Measurements from ENCODE around the gene KRT1.

DNA sequence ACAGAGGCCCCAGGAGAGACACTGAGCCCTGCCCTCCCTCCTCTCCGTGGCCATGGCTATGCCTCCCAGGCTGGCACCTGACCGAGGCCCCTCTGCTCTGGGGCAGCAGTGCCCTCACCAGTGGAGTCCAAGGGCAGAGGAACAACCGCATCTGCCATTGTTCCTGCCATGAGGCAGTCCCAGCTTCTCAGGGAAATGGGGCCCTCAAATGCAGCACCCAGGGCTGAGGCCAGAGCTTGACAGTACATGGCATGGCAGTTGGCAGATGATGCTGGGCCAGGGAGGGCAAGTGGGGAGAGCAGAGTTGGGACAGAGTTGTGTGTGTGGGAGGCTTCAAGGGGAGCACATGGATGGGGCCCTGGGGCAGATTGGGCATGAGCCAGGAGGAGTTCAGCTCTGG lies 44.2 kb upstream of the KRT1 start:
- no peak for TF ChIP-seq POLR2A (IDR thresholded peaks at IDR 0.05; ENCODE audit: low read length)
- TF ChIP-seq, protein P1, sequence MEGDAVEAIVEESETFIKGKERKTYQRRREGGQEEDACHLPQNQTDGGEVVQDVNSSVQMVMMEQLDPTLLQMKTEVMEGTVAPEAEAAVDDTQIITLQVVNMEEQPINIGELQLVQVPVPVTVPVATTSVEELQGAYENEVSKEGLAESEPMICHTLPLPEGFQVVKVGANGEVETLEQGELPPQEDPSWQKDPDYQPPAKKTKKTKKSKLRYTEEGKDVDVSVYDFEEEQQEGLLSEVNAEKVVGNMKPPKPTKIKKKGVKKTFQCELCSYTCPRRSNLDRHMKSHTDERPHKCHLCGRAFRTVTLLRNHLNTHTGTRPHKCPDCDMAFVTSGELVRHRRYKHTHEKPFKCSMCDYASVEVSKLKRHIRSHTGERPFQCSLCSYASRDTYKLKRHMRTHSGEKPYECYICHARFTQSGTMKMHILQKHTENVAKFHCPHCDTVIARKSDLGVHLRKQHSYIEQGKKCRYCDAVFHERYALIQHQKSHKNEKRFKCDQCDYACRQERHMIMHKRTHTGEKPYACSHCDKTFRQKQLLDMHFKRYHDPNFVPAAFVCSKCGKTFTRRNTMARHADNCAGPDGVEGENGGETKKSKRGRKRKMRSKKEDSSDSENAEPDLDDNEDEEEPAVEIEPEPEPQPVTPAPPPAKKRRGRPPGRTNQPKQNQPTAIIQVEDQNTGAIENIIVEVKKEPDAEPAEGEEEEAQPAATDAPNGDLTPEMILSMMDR (IDR thresholded peaks at IDR 0.05): no peak
- TF ChIP-seq CBX8 (IDR thresholded peaks at IDR 0.05): no peak
- no peak for TF ChIP-seq ZFP36 (IDR thresholded peaks at IDR 0.05; ENCODE audit: borderline replicate concordance, partially characterized antibody)
- TF ChIP-seq, protein P2, sequence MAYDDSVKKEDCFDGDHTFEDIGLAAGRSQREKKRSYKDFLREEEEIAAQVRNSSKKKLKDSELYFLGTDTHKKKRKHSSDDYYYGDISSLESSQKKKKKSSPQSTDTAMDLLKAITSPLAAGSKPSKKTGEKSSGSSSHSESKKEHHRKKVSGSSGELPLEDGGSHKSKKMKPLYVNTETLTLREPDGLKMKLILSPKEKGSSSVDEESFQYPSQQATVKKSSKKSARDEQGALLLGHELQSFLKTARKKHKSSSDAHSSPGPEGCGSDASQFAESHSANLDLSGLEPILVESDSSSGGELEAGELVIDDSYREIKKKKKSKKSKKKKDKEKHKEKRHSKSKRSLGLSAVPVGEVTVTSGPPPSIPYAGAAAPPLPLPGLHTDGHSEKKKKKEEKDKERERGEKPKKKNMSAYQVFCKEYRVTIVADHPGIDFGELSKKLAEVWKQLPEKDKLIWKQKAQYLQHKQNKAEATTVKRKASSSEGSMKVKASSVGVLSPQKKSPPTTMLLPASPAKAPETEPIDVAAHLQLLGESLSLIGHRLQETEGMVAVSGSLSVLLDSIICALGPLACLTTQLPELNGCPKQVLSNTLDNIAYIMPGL (CRISPR knock-in tag; IDR thresholded peaks at IDR 0.05; ENCODE audit: borderline replicate concordance): no peak
- no peak for TF ChIP-seq RCOR1 (IDR thresholded peaks at IDR 0.05; ENCODE audit: low read depth, low read length)
- no peak for TF ChIP-seq RAD21 (conservative IDR thresholded peaks at IDR 0.05 in 1 of 2, IDR thresholded peaks at IDR 0.05 in 1 of 2)
- no peak for TF ChIP-seq MYC (IDR thresholded peaks at IDR 0.05; ENCODE audit: borderline replicate concordance, low read length)
